ENCODE measurements around the gene INKA1. TPM values are rescaled to one million over a fixed set of nuclear protein-coding genes. Genes with fewer than 3 reads are reported as not detected.
A peak's percentile ranks its signal among the peaks of the same experiment; 100 is the strongest.
"Not testable (repeated sequence)": the region's sequence is repeated elsewhere in the genome, so short reads cannot be mapped to it uniquely, and the experiment has no call there.

INKA1 gene
- total RNA-seq, 1 experiment from 2014 or later = 7.4 TPM

DNA sequence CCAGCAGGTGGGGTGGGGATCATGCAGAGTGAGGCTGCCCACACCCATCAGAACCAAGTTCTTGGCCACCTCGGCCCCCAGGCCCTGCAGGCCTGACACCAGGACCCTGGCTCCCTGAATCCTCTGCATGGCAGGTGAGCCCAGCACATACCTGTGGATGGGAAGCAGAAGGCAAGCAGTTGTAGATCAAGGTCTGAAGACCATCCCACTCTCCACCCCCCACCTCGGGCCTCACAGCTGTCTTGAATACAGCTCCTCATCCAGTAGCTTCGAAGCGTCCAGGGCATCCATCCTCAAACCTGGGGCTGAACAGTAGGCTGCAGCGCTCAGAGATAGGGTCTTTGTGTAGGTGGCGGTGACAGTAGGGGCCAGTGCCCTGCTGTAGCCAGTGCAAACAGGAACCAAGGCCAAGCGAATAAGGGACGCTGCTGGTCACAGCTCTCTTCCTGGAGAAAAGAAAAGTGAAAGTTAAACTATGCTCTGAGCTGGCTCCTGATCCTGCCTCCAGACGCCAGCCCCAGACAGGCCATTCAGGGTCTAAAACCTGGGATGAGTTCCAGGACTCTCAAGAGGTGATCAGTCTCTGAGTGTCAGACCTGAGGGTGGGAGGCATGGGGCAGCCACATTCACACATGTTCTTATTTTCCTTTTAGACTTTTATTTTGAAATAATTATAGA is 10.6 kb downstream of the INKA1 start, which contains the start of gene UBA7:
UBA7 (minus strand) TSS at position 457 of the 678 bp plus-strand sequence; CDS start at position 291, 166 bp downstream.
- no TSS peak for BruUV-seq (replicated peaks)
- Mint-ChIP-seq H3K27me3 (ENCODE audit: insufficient read depth, unreplicated experiment) (no peaks in the 10 kb centered on the region), H3K4me3 (ENCODE audit: unreplicated experiment) (peak within 1 kb of the TSS; percentile 70), H3K4me1 (ENCODE audit: insufficient read depth, unreplicated experiment) (no peaks in the 10 kb centered on the region), H3K9me3 (ENCODE audit: unreplicated experiment) (no peaks in the 10 kb centered on the region), H3K27ac (ENCODE audit: low read depth, unreplicated experiment) (peak within 1 kb of the TSS; percentile 42), H3K36me3 (ENCODE audit: insufficient read depth, unreplicated experiment) (no peaks in the 10 kb centered on the region)
- DNase-seq (ENCODE audit: unreplicated experiment) = peak; percentile 47
- intact Hi-C loops (cut with micrococcal nuclease) = no loop called here
- POLR2A ChIA-PET = interaction anchor here (0.5 to 1.9 kb wide), 7 partner anchors 9 to 967 kb away, joined by 3 to 8 read pairs (median 3); partner anchors contain the start of genes CDHR4 and INKA1
- TF ChIP-seq, protein P1, sequence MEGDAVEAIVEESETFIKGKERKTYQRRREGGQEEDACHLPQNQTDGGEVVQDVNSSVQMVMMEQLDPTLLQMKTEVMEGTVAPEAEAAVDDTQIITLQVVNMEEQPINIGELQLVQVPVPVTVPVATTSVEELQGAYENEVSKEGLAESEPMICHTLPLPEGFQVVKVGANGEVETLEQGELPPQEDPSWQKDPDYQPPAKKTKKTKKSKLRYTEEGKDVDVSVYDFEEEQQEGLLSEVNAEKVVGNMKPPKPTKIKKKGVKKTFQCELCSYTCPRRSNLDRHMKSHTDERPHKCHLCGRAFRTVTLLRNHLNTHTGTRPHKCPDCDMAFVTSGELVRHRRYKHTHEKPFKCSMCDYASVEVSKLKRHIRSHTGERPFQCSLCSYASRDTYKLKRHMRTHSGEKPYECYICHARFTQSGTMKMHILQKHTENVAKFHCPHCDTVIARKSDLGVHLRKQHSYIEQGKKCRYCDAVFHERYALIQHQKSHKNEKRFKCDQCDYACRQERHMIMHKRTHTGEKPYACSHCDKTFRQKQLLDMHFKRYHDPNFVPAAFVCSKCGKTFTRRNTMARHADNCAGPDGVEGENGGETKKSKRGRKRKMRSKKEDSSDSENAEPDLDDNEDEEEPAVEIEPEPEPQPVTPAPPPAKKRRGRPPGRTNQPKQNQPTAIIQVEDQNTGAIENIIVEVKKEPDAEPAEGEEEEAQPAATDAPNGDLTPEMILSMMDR (IDR thresholded peaks at IDR 0.05; ENCODE audit: unreplicated experiment) = no peak
- CTCF ChIA-PET = interaction anchor here (0.7 to 2.3 kb wide), 4 partner anchors 12 to 92 kb away, joined by 3 to 12 read pairs (median 4); no protein-coding TSS in a partner anchor

DNA sequence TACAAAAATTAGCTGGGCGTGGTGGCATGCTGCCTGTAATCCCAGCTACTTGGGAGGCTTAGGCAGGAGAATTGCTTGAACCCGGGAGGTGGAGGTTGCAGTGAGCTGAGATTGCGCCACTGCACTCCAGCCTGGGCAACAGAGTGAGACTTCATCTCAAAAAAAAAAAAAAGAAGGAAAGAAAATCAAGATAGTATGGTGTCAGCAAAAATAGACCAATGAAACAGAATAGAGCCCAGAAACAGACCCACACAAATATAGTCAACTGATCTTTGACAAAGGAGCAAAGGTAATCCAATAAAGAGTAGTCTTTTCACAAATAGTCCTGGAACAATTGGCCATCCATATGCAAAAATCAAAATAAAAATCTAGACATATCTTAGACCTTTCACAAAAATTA is 20.1 kb downstream of the INKA1 start:
- H3K36me3 Mint-ChIP-seq (ENCODE audit: insufficient read depth, unreplicated experiment); intact Hi-C loops (cut with micrococcal nuclease); BruUV-seq (replicated peaks); H3K4me1 Mint-ChIP-seq (ENCODE audit: insufficient read depth, unreplicated experiment); H3K27me3 Mint-ChIP-seq (ENCODE audit: insufficient read depth, unreplicated experiment); H3K27ac Mint-ChIP-seq (ENCODE audit: low read depth, unreplicated experiment); POLR2A ChIA-PET; H3K9me3 Mint-ChIP-seq (ENCODE audit: unreplicated experiment); DNase-seq (ENCODE audit: unreplicated experiment); H3K4me3 Mint-ChIP-seq (ENCODE audit: unreplicated experiment): not testable (repeated sequence)
- CTCF ChIA-PET = interaction anchor here (0.7 to 2.4 kb wide), 2 partner anchors 12 to 16 kb away, joined by 3 to 9 read pairs; no protein-coding TSS in a partner anchor

DNA sequence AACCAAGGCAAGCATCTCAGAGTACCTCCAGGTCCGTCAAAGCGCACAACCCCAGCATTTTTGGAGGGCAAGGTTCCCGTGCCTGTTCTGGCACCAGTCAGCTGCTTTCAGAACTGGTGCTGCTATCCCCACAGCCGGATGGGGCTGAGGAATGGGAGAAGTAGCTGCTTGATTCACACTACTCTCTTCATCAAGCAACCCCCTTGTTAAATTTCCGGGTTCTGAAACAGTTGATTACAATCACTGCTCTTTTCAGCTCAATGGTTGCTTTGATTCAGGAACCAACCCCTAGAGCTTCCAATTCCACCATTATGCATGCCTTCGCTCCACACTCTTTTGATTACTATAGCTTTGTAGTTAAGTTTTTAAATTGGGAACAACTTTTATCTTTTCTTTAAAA is 23.0 kb downstream of the INKA1 start:
- H3K27me3 Mint-ChIP-seq (ENCODE audit: insufficient read depth, unreplicated experiment) = no peaks in the 10 kb centered on the region
- no peak for DNase-seq (ENCODE audit: unreplicated experiment)
- ChIA-PET POLR2A (no interaction called here), CTCF (interaction anchor here (1.1 to 1.9 kb wide), 3 partner anchors 13 to 22 kb away, joined by 3 to 19 read pairs (median 3); partner anchors contain the start of genes INKA1 and UBA7)
- H3K27ac Mint-ChIP-seq (ENCODE audit: low read depth, unreplicated experiment) = no peak overlapping the region
- intact Hi-C loops (cut with micrococcal nuclease) = no loop called here
- H3K9me3 Mint-ChIP-seq (ENCODE audit: unreplicated experiment) = no peaks in the 10 kb centered on the region
- no peaks in the 10 kb centered on the region for H3K4me1 Mint-ChIP-seq (ENCODE audit: insufficient read depth, unreplicated experiment)
- H3K36me3 Mint-ChIP-seq (ENCODE audit: insufficient read depth, unreplicated experiment) = no peaks in the 10 kb centered on the region
- no TSS peak for BruUV-seq (replicated peaks)
- TF ChIP-seq, protein P1 (IDR thresholded peaks at IDR 0.05; ENCODE audit: unreplicated experiment) = no peak
- H3K4me3 Mint-ChIP-seq (ENCODE audit: unreplicated experiment) = no peak overlapping the region

DNA sequence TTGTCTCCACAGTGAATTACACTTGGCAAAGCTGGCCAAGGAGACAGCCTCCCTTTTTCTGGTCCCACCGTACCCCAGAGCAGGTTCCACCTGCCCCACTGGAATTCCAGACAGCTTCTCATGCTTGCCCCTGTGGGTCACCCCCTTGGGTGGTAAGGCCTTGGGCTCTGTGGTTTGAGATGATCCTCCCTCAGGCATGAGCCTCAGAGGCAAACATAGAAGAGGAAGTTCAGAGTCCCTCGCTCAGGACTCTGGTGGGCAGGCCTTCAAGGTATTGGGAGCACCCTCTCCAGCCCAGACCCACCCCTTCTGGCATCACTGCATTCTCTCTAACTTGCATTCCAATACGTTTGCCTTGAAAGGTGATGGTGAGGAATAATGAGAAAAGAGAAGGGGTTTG is 28.3 kb downstream of the INKA1 start:
- Mint-ChIP-seq H3K36me3 (ENCODE audit: insufficient read depth, unreplicated experiment) (peaks cover 8% of the 10 kb centered on the region), H3K4me1 (ENCODE audit: insufficient read depth, unreplicated experiment) (no peaks in the 10 kb centered on the region), H3K4me3 (ENCODE audit: unreplicated experiment) (no peak overlapping the region), H3K27ac (ENCODE audit: low read depth, unreplicated experiment) (no peak overlapping the region), H3K9me3 (ENCODE audit: unreplicated experiment) (no peaks in the 10 kb centered on the region), H3K27me3 (ENCODE audit: insufficient read depth, unreplicated experiment) (no peaks in the 10 kb centered on the region)
- CTCF ChIA-PET = interaction anchor here (1.1 kb wide), 1 partner anchor 10 kb away, joined by 3 read pairs; no protein-coding TSS in a partner anchor
- TF ChIP-seq, protein P1 (IDR thresholded peaks at IDR 0.05; ENCODE audit: unreplicated experiment) = no peak
- intact Hi-C loops (cut with micrococcal nuclease) = no loop called here
- DNase-seq (ENCODE audit: unreplicated experiment) = no peak
- BruUV-seq (replicated peaks) = no TSS peak
- POLR2A ChIA-PET = no interaction called here
